ENCODE data around the gene LRRC8A. TPM values are rescaled to one million over a fixed set of nuclear protein-coding genes. Genes with fewer than 3 reads are reported as not detected.

LRRC8A gene
- total and polyA plus RNA-seq, 2 of the 13 experiments (the other 11 are each of a cell fraction or from before 2014, with no cell fraction given): 16.1 to 40.6 TPM

- no peak overlapping the region for H3K9ac ChIP-seq (ENCODE audit: insufficient read depth, low read depth, low read length)
- H3K79me2 ChIP-seq (ENCODE audit: insufficient read depth, low read length): peaks cover 75% of the 10 kb centered on the region
- no peaks in the 10 kb centered on the region for H3K9me3 ChIP-seq (ENCODE audit: low read length)
- intact Hi-C loops (cut with micrococcal nuclease; ENCODE audit: unreplicated experiment): no loop called here
- no peak for FAIRE-seq
- no peak for ATAC-seq
- CTCF ChIA-PET (ENCODE audit: low intra/inter-chr PET ratio, low total read pairs): no interaction called here
- H3K4me2 ChIP-seq (ENCODE audit: low read depth, low read length): peak overlapping the region; percentile 4; the same call in 1 of the 2 replicates
- 0 out of 6 replicates have a peak overlapping the region, but pooled peaks of 1 of the 3 experiments have one; percentile 2 for H3K4me3 ChIP-seq (replicated peaks in 1 of 3; ENCODE audit: insufficient read depth in 1 of 3, low read depth in 2 of 3, low read length in 3 of 3)
- peaks cover 12 to 37% of the 10 kb centered on the region in 2 experiments; a peak in 4 of 5 replicates for H3K36me3 ChIP-seq (replicated peaks in 1 of 2; ENCODE audit: control insufficient read depth in 1 of 2, insufficient read depth in 2 of 2, low read length in 2 of 2)
- no peak for DNase-seq (ENCODE audit: low spot score)
- 90% methylated on average over 2 of the region's 2 CpGs for WGBS (ENCODE audit: low lambda C conversion rate)
- in situ Hi-C loops (cut with HindIII; ENCODE audit: extremely low pct_ligation_motif_present, low pct_unique_long_range_greater_than_20kb): loop anchor here (5.0 kb wide), 1 partner anchor 38 kb away; the partner anchor contains the start of gene PHYHD1
- BruUV-seq (replicated peaks): no TSS peak
- H4K20me1 ChIP-seq (ENCODE audit: insufficient read depth, low read length): no peaks in the 10 kb centered on the region
- TF ChIP-seq ZNF24 (IDR thresholded peaks at IDR 0.05): peak; percentile 82; the same call in 1 of the 2 replicates
- TF ChIP-seq ZNF616 (CRISPR knock-in tag; IDR thresholded peaks at IDR 0.05; ENCODE audit: low read depth): no peak
- no peak for TF ChIP-seq ZSCAN21 (CRISPR knock-in tag; IDR thresholded peaks at IDR 0.05; ENCODE audit: borderline replicate concordance)
- no peak for TF ChIP-seq ZNF841 (CRISPR knock-in tag; IDR thresholded peaks at IDR 0.05; ENCODE audit: borderline replicate concordance)
- no peak for TF ChIP-seq SMAD1 (CRISPR knock-in tag; IDR thresholded peaks at IDR 0.05; ENCODE audit: borderline replicate concordance, low read depth)
- POLR2A ChIA-PET: no interaction called here
- H3K27me3 ChIP-seq (ENCODE audit: control insufficient read depth in 1 of 2, insufficient read depth in 2 of 2, low read length in 2 of 2): no peaks in the 10 kb centered on the region; a peak in 1 of 5 replicates
- no peak overlapping the region for H3K27ac ChIP-seq (ENCODE audit: extremely low read length, insufficient read depth, low read length)
- H3K4me1 ChIP-seq (ENCODE audit: insufficient read depth, low read length): peaks cover 36% of the 10 kb centered on the region
- no peak overlapping the region for H2AFZ ChIP-seq (ENCODE audit: low read length)
Measured at GRCh38 chr9:128884164-128884563, 2.2 kb downstream of the LRRC8A start.

DNA sequence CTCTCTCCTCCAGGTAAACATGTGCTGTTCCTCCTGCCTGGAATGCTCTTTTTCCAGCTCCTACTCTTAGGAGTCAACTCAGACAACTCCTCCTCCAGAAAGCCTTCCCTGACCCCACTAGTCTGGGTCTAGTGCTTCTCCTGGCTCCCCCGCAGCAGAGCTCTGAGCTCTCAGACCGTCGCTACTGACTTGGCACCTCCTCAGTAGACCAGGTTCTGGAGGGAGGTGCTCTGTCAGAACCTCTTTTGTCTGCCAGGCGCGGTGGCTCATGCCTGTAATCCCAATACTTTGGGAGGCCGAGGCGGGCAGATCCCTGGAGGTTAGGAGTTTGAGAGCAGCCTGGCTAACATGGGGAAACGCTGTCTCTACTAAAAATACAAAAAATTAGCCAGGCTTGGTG, 3.4 kb downstream of the LRRC8A start:
- intact Hi-C loops (cut with micrococcal nuclease; ENCODE audit: unreplicated experiment): no loop called here
- H3K4me1 ChIP-seq (ENCODE audit: insufficient read depth, low read length): peaks cover 24% of the 10 kb centered on the region
- ATAC-seq (no peak), FAIRE-seq (no peak), DNase-seq (ENCODE audit: low spot score) (no peak)
- BruUV-seq (replicated peaks): no TSS peak
- peaks cover 12 to 40% of the 10 kb centered on the region in 2 experiments; a peak in 4 of 5 replicates for H3K36me3 ChIP-seq (replicated peaks in 1 of 2; ENCODE audit: control insufficient read depth in 1 of 2, insufficient read depth in 2 of 2, low read length in 2 of 2)
- H3K4me2 ChIP-seq (ENCODE audit: low read depth, low read length): no peak overlapping the region
- in situ Hi-C loops (cut with HindIII; ENCODE audit: extremely low pct_ligation_motif_present, low pct_unique_long_range_greater_than_20kb): no loop called here
- TF ChIP-seq MTF2 (CRISPR knock-in tag; IDR thresholded peaks at IDR 0.05; ENCODE audit: borderline replicate concordance) (no peak), PLRG1 (conservative IDR thresholded peaks at IDR 0.05) (no peak)
- no peaks in the 10 kb centered on the region for H3K9me3 ChIP-seq (ENCODE audit: low read length)
- POLR2A ChIA-PET: interaction anchor here (0.6 kb wide), 1 partner anchor 31 kb away, joined by 3 read pairs; no protein-coding TSS in a partner anchor
- H3K4me3 ChIP-seq (replicated peaks in 1 of 3; ENCODE audit: insufficient read depth in 1 of 3, low read depth in 2 of 3, low read length in 3 of 3): no peak overlapping the region
- no peak overlapping the region for H3K9ac ChIP-seq (ENCODE audit: insufficient read depth, low read depth, low read length)
- peaks cover 64% of the 10 kb centered on the region for H3K79me2 ChIP-seq (ENCODE audit: insufficient read depth, low read length)
- H3K27ac ChIP-seq (ENCODE audit: extremely low read length, insufficient read depth, low read length): no peak overlapping the region
- no peak overlapping the region for H2AFZ ChIP-seq (ENCODE audit: low read length)
- no peaks in the 10 kb centered on the region; a peak in 1 of 5 replicates for H3K27me3 ChIP-seq (ENCODE audit: control insufficient read depth in 1 of 2, insufficient read depth in 2 of 2, low read length in 2 of 2)
- CTCF ChIA-PET (ENCODE audit: low intra/inter-chr PET ratio, low total read pairs): no interaction called here
- no peaks in the 10 kb centered on the region for H4K20me1 ChIP-seq (ENCODE audit: insufficient read depth, low read length)
- WGBS (ENCODE audit: low lambda C conversion rate): 97% methylated on average over 8 of the region's 8 CpGs
